Midbrain (tissue), 1 donor: ENCODE measurements around the gene EBPL.
"Not testable (repeated sequence)": the region's sequence is repeated elsewhere in the genome, so short reads cannot be mapped to it uniquely, and the experiment has no call there.

Source experiments
- DNase-seq: peaks from one replicate; lab custom pipeline; 2025; lab: John Stamatoyannopoulos, UW

Gene EBPL

GRCh38 chr13:49635599-49636433 is 55.5 kb downstream of the EBPL start:
- DNase-seq, result no peak

- DNase-seq, result no peak
Observed at GRCh38 chr13:49633710-49634109, 57.6 kb downstream of the EBPL start.

GRCh38 chr13:49632156-49632555 is 59.1 kb downstream of the EBPL start:
- DNase-seq, result no peak

- DNase-seq, result no peak
Observed at GRCh38 chr13:49630580-49630979, 60.7 kb downstream of the EBPL start.

- no peak for DNase-seq
Observed at GRCh38 chr13:49629947-49630346, 61.3 kb downstream of the EBPL start.

- DNase-seq, result no peak
Observed at GRCh38 chr13:49629196-49629938, 61.9 kb downstream of the EBPL start.

GRCh38 chr13:49627831-49628652 is 63.2 kb downstream of the EBPL start, which contains the start of gene ARL11:
TSS of gene ARL11 (plus strand) at chr13:49628507. CDS start at chr13:49630448, 1,941 bp downstream.
- peak; percentile 14 for DNase-seq

GRCh38 chr13:49625392-49626079 is 65.8 kb downstream of the EBPL start:
- DNase-seq, result no peak

- no peak for DNase-seq
Observed at GRCh38 chr13:49624229-49624628, 67.1 kb downstream of the EBPL start.

- no peak for DNase-seq
Observed at GRCh38 chr13:49622174-49622946, 68.9 kb downstream of the EBPL start.

- DNase-seq, result no peak
Observed at GRCh38 chr13:49620170-49620621, 71.1 kb downstream of the EBPL start.

- DNase-seq, result no peak
Observed at GRCh38 chr13:49616676-49617065, 74.6 kb downstream of the EBPL start.

GRCh38 chr13:49615836-49616675 is 75.2 kb downstream of the EBPL start:
- no peak for DNase-seq

- DNase-seq, result not testable (repeated sequence)
Observed at GRCh38 chr13:49612042-49612441, 79.2 kb downstream of the EBPL start.
